T47D (cell line): ENCODE data around the gene CD300LF.
A peak's percentile ranks its signal among the peaks of the same experiment; 100 is the strongest.

Source experiments
- DNase-seq, 2 experiments: peaks; one replicate each; pipeline versions ENCODE4 v3.0.0 to v3.0.0-alpha.2; 2011 to 2012; ENCODE audit warnings: low read depth in 1 of 2, low spot score in 1 of 2
- JUND ChIP-seq: IDR thresholded peaks from 2 replicates; pipeline ENCODE4 v1.6.1; 2012; ENCODE audit warnings: low read depth
- in situ Hi-C: cut with HindIII; loops from 2 replicates; pipeline ENCODE4 v1.10.0; 2016; ENCODE audit warnings: low sequenced_read_pairs, low pct_unique_long_range_greater_than_20kb

Gene CD300LF

DNA sequence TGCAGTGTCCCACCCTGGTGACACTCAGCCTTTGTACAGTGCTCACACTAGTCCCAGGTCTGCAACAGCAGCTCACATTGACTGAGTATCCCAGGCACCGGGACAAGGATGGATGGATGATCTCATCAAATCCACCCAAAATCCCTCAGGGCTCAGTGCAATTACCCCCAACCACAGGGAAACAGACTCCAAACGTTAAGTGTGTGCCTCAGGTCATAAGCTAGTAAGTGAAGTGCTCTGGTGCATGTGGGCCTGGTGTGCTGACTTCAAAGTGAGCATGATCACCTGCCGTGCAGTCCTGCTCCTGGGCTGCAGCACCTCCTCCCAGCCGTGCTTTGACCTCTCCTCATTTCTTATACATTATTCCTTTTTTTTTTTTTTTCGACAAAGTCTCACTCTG, 58.0 kb downstream of the CD300LF start:
- no peak for TF ChIP-seq JUND
- in situ Hi-C loops, result no loop called here
- DNase-seq, result no peak

DNA sequence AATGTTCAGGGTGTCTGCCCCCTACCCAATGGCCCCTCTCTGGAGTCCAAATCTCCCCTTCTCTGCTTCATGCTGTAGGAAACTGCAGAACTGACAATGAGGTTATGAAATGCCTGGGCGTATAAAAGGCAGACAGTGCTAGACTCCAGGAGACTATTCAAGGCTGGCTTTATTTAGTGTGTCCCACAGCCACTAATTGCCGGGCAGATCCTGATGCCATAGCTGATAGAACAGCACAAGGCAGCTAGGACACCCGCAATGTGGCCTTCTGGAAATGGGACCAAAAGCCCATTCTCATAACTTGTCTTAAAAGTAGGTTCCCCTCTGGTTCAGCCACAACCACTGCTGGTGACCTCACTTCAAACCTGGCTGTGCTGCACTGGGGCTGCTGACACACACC, 60.7 kb downstream of the CD300LF start:
- no peak for TF ChIP-seq JUND
- DNase-seq, result no peak
- in situ Hi-C loops, result no loop called here

DNA sequence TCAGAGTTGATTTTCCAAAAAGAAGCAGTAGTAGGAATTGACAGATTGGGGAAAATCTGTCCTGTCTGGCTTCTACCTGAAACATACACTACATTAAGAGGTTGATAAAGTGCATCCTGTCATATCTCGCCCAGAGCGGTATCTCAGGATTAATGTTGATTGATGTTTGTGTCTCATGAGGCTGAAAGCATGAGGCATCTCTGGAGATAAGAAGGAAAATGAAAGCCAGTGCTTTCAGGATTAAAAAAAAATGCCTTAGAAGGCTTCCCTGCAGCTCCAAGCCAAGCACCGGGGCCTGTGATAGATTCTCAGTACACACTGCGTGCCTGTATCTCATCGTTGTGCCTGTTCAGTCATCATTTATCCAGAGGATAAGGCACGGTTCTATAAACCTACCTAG, 62.8 kb downstream of the CD300LF start:
- no peak for TF ChIP-seq JUND
- DNase-seq, result no peak
- in situ Hi-C loops, result no loop called here

DNA sequence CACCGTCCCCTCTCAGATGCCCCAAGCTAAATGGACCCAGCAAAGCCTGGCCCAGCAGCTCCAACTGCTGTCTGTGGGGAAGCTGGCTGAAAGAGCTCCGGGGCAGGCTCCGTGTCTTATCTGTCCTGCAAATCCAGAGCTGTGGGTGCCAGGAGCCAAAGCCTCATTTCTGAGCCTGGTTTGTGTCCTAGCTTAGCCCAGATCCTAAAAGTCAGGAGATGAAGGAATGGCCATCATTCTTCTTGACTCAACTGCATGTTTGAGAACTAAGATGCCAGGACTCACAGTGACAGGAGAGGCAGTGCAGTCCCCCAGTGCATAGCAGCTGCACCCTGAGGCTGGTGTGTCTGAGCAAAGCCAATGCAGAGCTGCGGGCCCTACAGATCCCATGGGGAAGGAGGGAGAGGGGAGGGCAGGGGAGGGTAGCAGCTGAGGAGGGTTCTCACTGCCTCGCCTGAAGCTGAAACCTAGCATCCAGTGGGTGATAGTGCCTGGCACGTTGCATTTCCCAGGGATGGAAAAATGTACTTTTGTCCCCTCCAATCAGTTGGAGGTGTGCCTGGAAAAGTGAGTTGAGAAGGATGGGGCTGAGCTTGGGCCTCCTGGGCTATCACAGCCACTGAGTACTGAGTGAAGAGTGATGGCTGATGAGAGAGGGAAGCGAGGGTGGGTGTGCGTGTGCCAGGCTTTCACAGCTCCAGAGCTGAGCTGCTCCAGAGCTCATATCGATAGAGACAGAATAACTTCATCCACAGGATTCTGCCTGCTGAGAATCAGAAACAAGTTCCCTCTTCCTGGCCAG, 64.7 kb downstream of the CD300LF start:
- DNase-seq, result no peak
- in situ Hi-C loops, result no loop called here
- TF ChIP-seq JUND, result no peak

DNA sequence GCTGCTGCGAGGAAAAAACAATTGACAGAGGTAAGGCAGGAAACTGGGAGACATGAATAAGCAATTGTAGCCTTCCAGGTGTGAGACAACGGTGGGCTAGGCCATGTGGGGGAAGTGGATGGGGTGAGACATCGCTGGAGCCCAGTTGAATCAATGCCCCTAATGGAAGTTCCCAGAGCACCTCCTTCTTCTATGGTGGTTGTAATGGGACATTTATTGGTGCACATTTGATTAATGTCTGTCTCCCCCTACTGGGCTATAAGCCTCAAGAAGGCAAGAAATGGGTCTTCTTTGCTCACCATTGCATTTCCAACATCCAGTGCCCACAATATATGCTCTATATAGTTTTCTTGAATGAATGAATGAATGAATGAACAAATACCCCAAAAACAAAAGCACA, 66.5 kb downstream of the CD300LF start:
- DNase-seq, result peak in 1 of 2 experiments; percentile 55
- TF ChIP-seq JUND, result no peak
- in situ Hi-C loops, result no loop called here

DNA sequence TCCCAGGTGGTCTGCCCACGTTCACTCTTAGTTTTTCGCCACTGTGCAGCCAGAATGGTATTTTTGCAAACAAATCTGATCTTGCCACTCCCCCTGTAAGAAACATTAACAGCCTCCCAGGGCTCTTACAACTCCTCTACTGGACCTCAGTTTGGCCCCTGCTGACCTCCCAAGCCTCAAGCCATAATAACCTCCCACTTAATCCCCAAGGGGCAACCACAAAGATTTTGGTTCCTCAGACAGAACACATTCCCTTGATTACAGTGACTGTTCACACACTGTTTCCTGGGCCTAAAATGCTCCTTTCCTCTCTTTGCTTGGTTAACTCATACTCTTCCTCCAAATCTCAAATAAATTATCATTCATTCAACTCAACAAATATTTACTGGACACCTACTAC, 67.7 kb downstream of the CD300LF start:
- in situ Hi-C loops, result no loop called here
- TF ChIP-seq JUND, result no peak
- no peak for DNase-seq

DNA sequence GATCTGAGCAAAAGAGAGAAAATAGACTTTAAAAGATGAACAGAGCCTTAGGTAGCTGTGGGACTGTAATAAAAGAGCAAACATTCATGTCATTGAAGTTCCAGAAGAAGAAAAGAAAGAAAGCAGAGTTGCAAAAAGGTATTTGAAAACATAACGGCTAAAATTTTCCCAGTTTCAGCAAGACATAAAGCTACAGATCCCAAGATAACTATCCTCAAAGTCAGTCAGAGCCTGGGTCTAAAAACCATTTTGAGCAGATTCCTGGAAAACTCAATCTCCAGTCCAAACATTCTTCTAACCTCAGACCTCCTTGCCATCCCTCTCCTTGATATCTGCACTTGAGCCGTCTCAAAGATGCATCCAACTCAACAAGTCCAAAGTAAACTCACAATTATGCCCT, 68.3 kb downstream of the CD300LF start:
- in situ Hi-C loops, result no loop called here
- no peak for DNase-seq
- TF ChIP-seq JUND, result no peak
